Lung microvascular endothelial cell (primary cell): ENCODE measurements around the gene DAZAP1. TPM values are rescaled to one million over a fixed set of nuclear protein-coding genes. Genes with fewer than 3 reads are reported as not detected.
"Not testable (repeated sequence)": the region's sequence is repeated elsewhere in the genome, so short reads cannot be mapped to it uniquely, and the experiment has no call there.

ENCODE experiments used
- DNase-seq, 2 donors: peaks; one replicate each; pipeline versions ENCODE4 v3.0.0 to v3.0.0-alpha.2; 2010; ENCODE audit warnings: low read depth in 2 of 2
- total RNA-seq: library from RNA; depleted of rRNA; stranded (reverse); fragments of >200 nt; gene quantifications from 2 replicates; pipeline ENCODE4 v1.2.1, GENCODE V29; 2014

DAZAP1 gene
- total RNA-seq, 1 donor from 2014 or later = 46.4 TPM

DNA sequence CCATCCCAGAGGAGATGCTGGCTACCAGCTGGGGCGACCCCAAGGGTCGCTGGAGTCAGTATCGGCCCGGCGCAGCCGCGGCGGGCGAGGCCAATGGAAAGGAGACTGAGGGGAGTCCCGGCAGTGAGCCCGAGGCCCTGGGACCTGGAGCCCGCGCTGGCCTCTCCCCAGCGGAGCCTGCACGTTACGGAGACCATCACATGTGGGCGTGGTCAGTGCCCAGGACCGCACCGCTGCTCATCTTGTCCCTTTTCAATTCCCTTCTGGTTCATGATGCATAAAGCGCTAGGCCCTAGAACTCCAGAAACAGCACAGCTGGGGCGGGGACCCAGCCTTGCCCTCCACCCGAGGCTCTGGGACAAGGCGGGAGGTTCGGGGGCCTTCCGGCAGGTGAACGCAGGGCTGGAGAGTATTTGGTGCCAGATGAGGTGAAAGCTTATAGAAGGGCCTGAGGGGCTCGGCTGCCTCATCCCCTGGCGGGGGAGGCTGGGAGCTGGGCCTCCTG, 63.7 kb downstream of the DAZAP1 start:
- DNase-seq = no peak

GRCh38 chr19:1471515-1472160, 64.3 kb downstream of the DAZAP1 start:
- DNase-seq = no peak

- DNase-seq = no peak
These were observed 65.1 kb downstream of the DAZAP1 start for GRCh38 chr19:1472231-1473084.

DNA sequence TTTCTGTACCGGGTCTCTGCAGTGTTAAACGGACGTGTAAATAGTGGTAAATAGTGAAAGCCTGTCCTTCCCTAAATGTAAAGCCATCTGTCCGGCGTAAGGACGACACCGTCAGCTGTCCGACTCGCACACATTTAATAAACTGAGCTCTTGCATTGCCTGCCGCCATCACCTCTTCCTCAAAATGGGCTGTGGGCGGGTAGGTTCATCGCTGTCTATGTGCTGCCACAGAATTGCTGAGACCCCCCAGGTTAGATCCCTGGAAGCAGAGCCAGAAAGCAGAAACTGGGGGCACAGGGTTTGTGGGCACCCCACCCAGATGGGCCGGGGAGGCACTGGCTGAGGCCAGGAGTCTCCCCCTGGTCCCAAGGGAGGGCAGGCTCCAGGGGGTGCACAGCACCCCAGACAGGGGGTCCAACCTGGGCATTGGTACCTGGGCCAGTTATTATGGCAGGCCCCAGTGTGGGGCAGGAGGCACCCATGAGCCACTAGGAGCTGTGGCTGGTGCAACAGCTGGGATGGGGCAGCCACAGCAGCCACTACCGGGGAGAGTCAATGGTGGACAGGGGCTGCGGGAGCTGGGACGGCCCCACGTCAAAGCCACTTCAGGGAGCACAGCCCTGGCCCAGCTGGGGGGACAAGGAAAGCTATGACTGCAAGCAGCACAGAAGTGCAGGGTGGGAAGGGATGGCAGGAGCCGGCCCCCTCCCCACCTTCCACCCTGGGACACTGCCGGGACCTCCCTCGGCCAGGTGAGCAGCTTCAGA, 65.9 kb downstream of the DAZAP1 start:
- no peak for DNase-seq

- no peak for DNase-seq
These were observed 66.8 kb downstream of the DAZAP1 start for GRCh38 chr19:1474011-1474764.

GRCh38 chr19:1474765-1475351, 67.5 kb downstream of the DAZAP1 start:
- no peak for DNase-seq

GRCh38 chr19:1475751-1476437, 68.5 kb downstream of the DAZAP1 start:
- no peak for DNase-seq

DNA sequence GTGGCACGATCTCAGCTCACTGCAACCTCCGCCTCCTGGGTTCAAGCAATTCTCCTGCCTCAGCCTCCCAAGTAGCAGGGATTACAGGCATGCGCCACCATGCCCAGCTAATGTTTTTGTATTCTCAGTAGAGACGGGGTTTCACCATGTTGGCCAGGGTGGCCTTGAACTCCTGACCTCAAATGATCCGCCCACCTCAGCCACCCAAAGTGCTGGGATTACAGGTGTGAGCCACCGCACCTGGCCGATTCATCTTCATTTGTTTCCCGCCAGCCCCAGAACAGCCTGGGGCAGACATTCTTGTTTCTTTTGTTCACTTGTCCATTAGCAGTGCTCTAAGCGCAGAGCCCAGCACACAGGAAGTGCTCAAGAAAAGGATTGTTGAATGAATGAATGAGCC, 69.7 kb downstream of the DAZAP1 start:
- not testable (repeated sequence) for DNase-seq

- peak; percentile 94 to 95 for DNase-seq
These were observed 71.7 kb downstream of the DAZAP1 start, which contains the start of gene C19orf25 for GRCh38 chr19:1478934-1479707. Gene C19orf25 (minus strand): TSS chr19:1479215. CDS start chr19:1478903, 312 bp downstream.

GRCh38 chr19:1481224-1481892, 74.0 kb downstream of the DAZAP1 start:
- DNase-seq = no peak

DNA sequence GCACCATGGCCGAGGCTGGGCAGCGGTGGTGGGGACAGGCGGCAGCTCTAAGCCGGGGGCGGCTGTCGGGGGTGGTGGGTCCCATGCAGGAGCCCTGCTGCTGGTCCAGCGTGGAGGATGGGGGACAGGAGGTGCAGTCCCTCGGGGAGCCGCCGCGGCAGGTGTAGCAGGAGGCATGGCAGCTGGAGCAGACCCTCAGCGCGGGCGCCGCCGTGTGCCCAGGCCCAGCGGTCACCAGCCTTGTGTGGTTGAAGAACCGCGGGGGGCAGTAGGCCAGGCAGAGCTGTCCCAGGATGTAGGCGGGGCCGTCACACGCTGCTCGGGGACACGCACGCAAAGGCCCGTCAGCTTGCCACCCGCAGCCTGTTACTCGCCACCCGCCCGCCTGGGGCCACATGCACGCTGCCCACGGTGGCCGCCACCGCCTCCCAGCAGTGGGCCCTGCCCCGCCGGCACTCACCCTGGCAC, 74.5 kb downstream of the DAZAP1 start:
- DNase-seq = no peak

DNA sequence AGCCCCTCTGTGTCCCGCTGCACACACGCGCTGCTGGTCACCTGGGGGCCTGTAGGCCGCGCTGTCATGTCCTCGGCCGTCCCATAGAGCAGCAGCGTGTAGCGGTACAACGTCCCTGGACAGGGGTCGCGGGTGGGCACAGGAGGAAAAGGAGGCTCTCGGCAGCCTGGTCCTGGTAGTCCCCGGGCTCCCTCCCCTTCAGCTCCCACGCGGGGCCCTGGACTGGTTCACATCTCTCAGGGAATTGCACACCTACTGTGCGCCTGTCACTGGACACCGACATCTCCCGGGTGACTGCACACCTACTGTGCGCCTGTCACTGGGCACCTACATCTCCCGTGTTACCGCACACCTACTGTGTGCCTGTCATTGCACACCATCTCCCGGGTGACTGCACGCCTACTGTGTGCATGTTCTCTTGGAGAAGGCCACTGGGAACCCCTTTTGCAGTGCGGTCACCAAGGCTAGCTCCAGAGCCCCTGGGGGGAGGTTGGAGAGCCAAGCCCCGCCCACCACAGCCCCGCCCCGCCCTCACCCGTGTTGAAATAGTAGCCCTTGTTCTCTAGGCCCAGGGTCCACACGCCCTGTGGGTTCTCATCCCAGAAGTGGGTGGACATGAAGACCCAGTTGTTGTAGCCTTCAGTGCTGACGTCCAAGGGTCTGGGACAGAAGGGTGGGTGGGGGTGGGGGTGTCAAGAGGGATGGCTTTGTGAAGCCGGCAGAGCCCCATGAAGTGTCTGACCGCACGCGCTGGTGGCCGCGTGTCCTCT, 75.2 kb downstream of the DAZAP1 start:
- DNase-seq = no peak

GRCh38 chr19:1483131-1483978, 76.0 kb downstream of the DAZAP1 start:
- DNase-seq = no peak

DNA sequence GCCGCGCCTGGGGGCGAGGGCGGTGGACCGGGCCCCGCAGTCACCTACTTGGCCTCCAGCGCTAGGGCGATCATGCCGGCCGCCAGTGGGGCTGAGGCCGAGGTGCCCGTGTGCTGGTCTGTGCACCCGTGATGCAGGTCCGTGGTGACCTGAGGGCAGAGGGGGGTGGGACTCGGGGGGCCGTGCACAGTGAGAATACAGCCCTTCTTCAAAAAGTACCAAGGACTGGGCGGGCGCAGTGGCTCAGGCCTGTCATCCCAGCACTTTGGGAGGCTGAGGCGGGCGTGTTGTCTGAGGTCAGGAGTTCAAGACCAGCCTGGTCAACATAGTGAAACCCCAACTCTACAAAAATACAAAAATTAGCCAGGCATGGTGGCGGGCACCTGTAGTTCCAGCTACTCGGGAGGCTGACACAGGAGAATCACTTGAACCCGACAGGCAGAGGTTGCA, 76.6 kb downstream of the DAZAP1 start:
- DNase-seq = no peak
